Endothelial cell of umbilical vein (primary cell): ENCODE measurements around the gene KCNIP1. TPM values are rescaled to one million over a fixed set of nuclear protein-coding genes. Genes with fewer than 3 reads are reported as not detected.

ENCODE experiments used
- BruUV-seq: library from RNA; stranded (reverse); fragments of 400-500 nt; replicated peaks from 2 replicates; lab custom pipeline; 2021; lab: Mats Ljungman, UMichigan
- CTCF ChIA-PET: fragments of 300-600, 350-600 bp; sonication (Branson Sonifier 250); formaldehyde crosslinking; loops from one replicate; lab custom pipeline; 2021; ENCODE audit warnings: antibody characterized with exemption, inconsistent platforms; lab: Charles Lee
- POLR2A ChIA-PET: fragments of 300-600, 350-600 bp; sonication (Branson Sonifier 250); formaldehyde crosslinking; loops from one replicate; lab custom pipeline; 2021; ENCODE audit warnings: antibody characterized with exemption, inconsistent platforms; lab: Charles Lee
- DNase-seq: peaks from one replicate; pipeline ENCODE4 v3.0.0-alpha.2; 2011; ENCODE audit warnings: low read depth, low spot score
- FAIRE-seq: peaks from 2 replicates; lab custom pipeline; 2011; peaks lifted over from hg19 to GRCh38; lab: Jason Lieb, UNC
- H2AFZ ChIP-seq: 2 replicates; pipeline ENCODE4 v1.6.0; 2012; ENCODE audit warnings: low read depth, low read length, control low read depth, inconsistent platforms
- H3K27ac ChIP-seq: 2 replicates; pipeline ENCODE4 v1.5.1; 2011; ENCODE audit warnings: low read depth, mild to moderate bottlenecking, control low read depth, low read length, moderate library complexity; ENCODE audit not compliant: insufficient read depth
- H3K27me3 ChIP-seq, 2 experiments: 2 replicates each; pipeline versions ENCODE4 v1.6.0 to v1.6.1; 2011; ENCODE audit warnings: low read length in 2 of 2, mixed read lengths in 1 of 2; ENCODE audit not compliant: control insufficient read depth in 2 of 2, insufficient read depth in 2 of 2
- H3K36me3 ChIP-seq, 2 experiments: 2 replicates in 1 of 2; 3 replicates in 1 of 2; pipeline ENCODE4 v1.5.1; 2011; ENCODE audit warnings: low read length in 2 of 2, mild to moderate bottlenecking in 1 of 2, moderate library complexity in 1 of 2; ENCODE audit not compliant: control insufficient read depth in 2 of 2, insufficient read depth in 2 of 2; ENCODE audit errors: extremely low read depth in 1 of 2
- H3K4me1 ChIP-seq: 3 replicates; pipeline ENCODE4 v1.5.1; 2011; ENCODE audit warnings: mild to moderate bottlenecking, low read length; ENCODE audit not compliant: control insufficient read depth, insufficient read depth; ENCODE audit errors: extremely low read depth
- H3K4me2 ChIP-seq: 2 replicates; pipeline ENCODE4 v1.6.1; 2011; ENCODE audit warnings: low read length, control low read depth, mixed read lengths; ENCODE audit not compliant: insufficient read depth
- H3K4me3 ChIP-seq, 3 experiments: fragments of 200-600 bp in 1 of 3; sonication (generic), shearing (Covaris generic) in 1 of 3; replicated peaks in 1 of 3; 2 replicates each; pipeline ENCODE4 v1.5.1; 2011 to 2016; ENCODE audit warnings: control low read depth in 3 of 3, low read length in 3 of 3, mild to moderate bottlenecking in 2 of 3, inconsistent platforms in 1 of 3, low read depth in 1 of 3, moderate library complexity in 1 of 3; ENCODE audit not compliant: insufficient read depth in 1 of 3
- H3K79me2 ChIP-seq: 2 replicates; pipeline ENCODE4 v1.6.0; 2012; ENCODE audit warnings: low read length, inconsistent platforms; ENCODE audit not compliant: control insufficient read depth, insufficient read depth
- H3K9ac ChIP-seq: replicated peaks from 2 replicates; pipeline ENCODE3; 2011; ENCODE audit warnings: low read length, control low read depth; ENCODE audit not compliant: insufficient read depth; ENCODE audit errors: extremely low read depth
- H3K9me1 ChIP-seq: replicated peaks from 3 replicates; pipeline ENCODE4 v1.6.0; 2011; ENCODE audit warnings: mild to moderate bottlenecking, low read length; ENCODE audit not compliant: control insufficient read depth, insufficient read depth; ENCODE audit errors: extremely low read depth
- H3K9me3 ChIP-seq: replicated peaks from 2 replicates; pipeline ENCODE4 v1.5.1; 2012; ENCODE audit warnings: low read length, inconsistent platforms; ENCODE audit not compliant: control insufficient read depth, insufficient read depth
- H4K20me1 ChIP-seq: replicated peaks from 2 replicates; pipeline ENCODE3; 2011; ENCODE audit warnings: mild to moderate bottlenecking, low read length; ENCODE audit not compliant: control insufficient read depth, insufficient read depth; ENCODE audit errors: extremely low read depth
- EZH2 ChIP-seq: IDR thresholded peaks from 2 replicates; pipeline ENCODE4 v1.6.1; 2012; ENCODE audit warnings: borderline replicate concordance, low read depth, mild to moderate bottlenecking, moderate library complexity, low read length, inconsistent platforms; ENCODE audit not compliant: severe bottlenecking
- FOS ChIP-seq: IDR thresholded peaks from 2 replicates; pipeline ENCODE4 v1.6.1; 2011; ENCODE audit warnings: mild to moderate bottlenecking, low read length, moderate library complexity, borderline replicate concordance; ENCODE audit not compliant: insufficient read depth
- GATA2 ChIP-seq: IDR thresholded peaks from 2 replicates; pipeline ENCODE4 v1.7.0; 2011; ENCODE audit warnings: low read depth, mild to moderate bottlenecking, moderate library complexity, mixed read lengths, low read length; ENCODE audit not compliant: insufficient read length, insufficient read depth
- JUN ChIP-seq: IDR thresholded peaks from 2 replicates; pipeline ENCODE4 v1.6.1; 2011; ENCODE audit warnings: borderline replicate concordance, low read depth; ENCODE audit not compliant: insufficient read length, insufficient read depth
- MAX ChIP-seq: IDR thresholded peaks from 2 replicates; pipeline ENCODE4 v1.6.1; 2011; ENCODE audit not compliant: insufficient read depth, insufficient read length
- MYC ChIP-seq: IDR thresholded peaks from one replicate; pipeline ENCODE4 v1.6.1; 2011; ENCODE audit warnings: mild to moderate bottlenecking, low read depth, low read length
- POLR2A ChIP-seq: IDR thresholded peaks from 2 replicates; pipeline ENCODE4 v1.6.1; 2012; ENCODE audit warnings: low read depth, mild to moderate bottlenecking, control low read depth, low read length
- POLR2AphosphoS5 ChIP-seq: IDR thresholded peaks from 2 replicates; pipeline ENCODE4 v1.6.1; 2012; ENCODE audit warnings: low read depth, mild to moderate bottlenecking, control low read depth, low read length, moderate library complexity; ENCODE audit not compliant: insufficient read depth
- dilution Hi-C: fragments of 300-500 bp; cut with MboI; formaldehyde crosslinking; loops from one replicate; pipeline ENCODE4 v1.15.0; 2019; ENCODE audit warnings: low sequenced_read_pairs; ENCODE audit not compliant: extremely low pct_ligation_motif_present
- intact Hi-C: fragments of 100-400 bp; cut with micrococcal nuclease; formaldehyde crosslinking; loops from one replicate; pipeline ENCODE4 v1.10.0; 2022
- polyA plus RNA-seq, 4 experiments: library from polyadenylated mRNA; depleted of rRNA in 3 of 4; stranded (reverse) in 3 of 4; unstranded in 1 of 4; fragments of >200 nt; gene quantifications; 2 replicates each; pipeline versions ENCODE4 v1.2.1 to v1.2.3, GENCODE V29; 2011 to 2012; ENCODE audit warnings: missing spikeins in 1 of 4
- total RNA-seq: library from RNA; stranded (reverse); gene quantifications from 2 replicates; pipeline ENCODE4 v1.2.3, GENCODE V29; 2021
- TF ChIP-seq, protein P1 (sequence below), 2 donors: IDR thresholded peaks; 1 replicate in 1 of 2; 2 replicates in 1 of 2; pipeline ENCODE4 v1.5.1; 2011; ENCODE audit warnings: low read length in 2 of 2, mild to moderate bottlenecking in 2 of 2, moderate library complexity in 2 of 2, control low read depth in 1 of 2, inconsistent platforms in 1 of 2, low read depth in 1 of 2; ENCODE audit not compliant: insufficient read depth in 1 of 2; ENCODE audit errors: extremely low read depth in 1 of 2

The KCNIP1 gene
- total and polyA plus RNA-seq, 2 donors (not counting 3 experiments of a cell fraction or from before 2014, with no cell fraction given) = 0.15 TPM; not detected in 1

DNA sequence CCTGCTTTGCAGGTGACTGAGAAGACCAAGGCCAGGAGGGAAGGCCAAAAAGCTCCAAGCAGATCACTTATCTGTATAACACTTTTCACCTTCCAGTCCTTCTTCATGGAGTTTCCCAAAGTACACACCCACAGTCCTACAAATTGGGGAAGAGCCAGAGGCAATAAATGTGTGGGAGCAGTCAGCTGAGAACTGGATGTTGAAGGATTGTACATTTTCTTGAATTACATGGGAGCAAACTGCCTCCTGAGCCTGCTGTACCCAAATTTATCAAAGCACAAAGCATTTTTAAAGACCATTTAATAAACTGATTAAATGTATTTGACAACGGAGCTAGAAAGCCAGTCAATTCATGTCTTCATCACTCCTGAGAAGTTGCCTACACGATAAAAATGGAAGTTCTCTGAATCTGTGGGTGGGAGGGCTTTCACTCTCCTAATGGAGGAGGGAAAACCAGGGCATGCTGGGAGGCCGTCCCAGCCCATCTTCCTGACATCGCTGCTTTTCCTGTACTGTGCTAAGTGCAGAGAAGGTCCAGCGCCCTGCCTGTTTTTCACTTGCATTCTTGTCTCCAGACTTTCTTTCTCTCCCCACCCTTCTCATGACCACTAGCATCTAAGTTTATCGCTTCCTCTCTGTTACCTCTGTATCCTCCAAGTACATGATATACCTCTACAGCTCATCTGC, 79.0 kb downstream of the KCNIP1 start:
- CTCF ChIA-PET = interaction anchor here (1.0 to 1.2 kb wide), 2 partner anchors 9 to 148 kb away, joined by 3 to 4 read pairs; no protein-coding TSS in a partner anchor
- intact Hi-C loops = no loop called here
- no peaks in the 10 kb centered on the region for H4K20me1 ChIP-seq

DNA sequence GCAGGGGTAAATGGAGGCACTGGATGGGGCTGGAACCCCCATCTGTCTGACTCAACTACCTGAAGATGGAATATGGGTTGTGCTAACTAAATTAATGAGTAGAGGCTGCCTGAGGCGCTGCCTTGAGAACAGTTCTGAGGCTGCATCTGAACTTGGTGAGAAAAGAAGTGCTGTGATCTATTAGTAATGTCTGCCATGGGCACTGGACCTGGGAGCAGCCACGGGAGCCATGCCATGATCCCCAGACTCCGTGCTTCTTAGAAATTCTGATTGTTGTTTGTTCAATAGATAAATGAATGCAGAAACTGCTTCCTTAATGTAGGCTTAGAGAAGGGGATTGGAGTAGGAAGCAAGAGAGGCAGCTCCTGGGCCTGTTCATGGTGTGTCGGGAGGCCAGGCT, 80.2 kb downstream of the KCNIP1 start:
- no peak overlapping the region for H3K27ac ChIP-seq
- no peaks in the 10 kb centered on the region for H3K9me1 ChIP-seq
- intact Hi-C loops (no loop called here), dilution Hi-C loops (no loop called here)
- BruUV-seq = no TSS peak
- CTCF ChIA-PET = interaction anchor here (1.2 kb wide), 2 partner anchors 8 to 10 kb away, joined by 3 to 4 read pairs; no protein-coding TSS in a partner anchor
- no peak overlapping the region for H3K4me2 ChIP-seq
- DNase-seq (no peak), FAIRE-seq (no peak)
- no peaks in the 10 kb centered on the region for H3K4me1 ChIP-seq
- H3K36me3 ChIP-seq = no peaks in the 10 kb centered on the region
- no peaks in the 10 kb centered on the region for H3K79me2 ChIP-seq
- no peaks in the 10 kb centered on the region for H3K9me3 ChIP-seq
- TF ChIP-seq GATA2 (no peak), EZH2 (no peak), POLR2AphosphoS5 (no peak), MYC (no peak), MAX (no peak), POLR2A (no peak), JUN (no peak)
- TF ChIP-seq, protein P1, sequence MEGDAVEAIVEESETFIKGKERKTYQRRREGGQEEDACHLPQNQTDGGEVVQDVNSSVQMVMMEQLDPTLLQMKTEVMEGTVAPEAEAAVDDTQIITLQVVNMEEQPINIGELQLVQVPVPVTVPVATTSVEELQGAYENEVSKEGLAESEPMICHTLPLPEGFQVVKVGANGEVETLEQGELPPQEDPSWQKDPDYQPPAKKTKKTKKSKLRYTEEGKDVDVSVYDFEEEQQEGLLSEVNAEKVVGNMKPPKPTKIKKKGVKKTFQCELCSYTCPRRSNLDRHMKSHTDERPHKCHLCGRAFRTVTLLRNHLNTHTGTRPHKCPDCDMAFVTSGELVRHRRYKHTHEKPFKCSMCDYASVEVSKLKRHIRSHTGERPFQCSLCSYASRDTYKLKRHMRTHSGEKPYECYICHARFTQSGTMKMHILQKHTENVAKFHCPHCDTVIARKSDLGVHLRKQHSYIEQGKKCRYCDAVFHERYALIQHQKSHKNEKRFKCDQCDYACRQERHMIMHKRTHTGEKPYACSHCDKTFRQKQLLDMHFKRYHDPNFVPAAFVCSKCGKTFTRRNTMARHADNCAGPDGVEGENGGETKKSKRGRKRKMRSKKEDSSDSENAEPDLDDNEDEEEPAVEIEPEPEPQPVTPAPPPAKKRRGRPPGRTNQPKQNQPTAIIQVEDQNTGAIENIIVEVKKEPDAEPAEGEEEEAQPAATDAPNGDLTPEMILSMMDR (IDR thresholded peaks at IDR 0.05; ENCODE audit: extremely low read depth in 1 of 2, insufficient read depth in 1 of 2, low read depth in 1 of 2, low read length in 2 of 2) = no peak
- no peak overlapping the region for H3K4me3 ChIP-seq
- no peak overlapping the region for H3K9ac ChIP-seq
- POLR2A ChIA-PET = no interaction called here
- no peak overlapping the region for H2AFZ ChIP-seq
- H4K20me1 ChIP-seq = no peaks in the 10 kb centered on the region
- no peaks in the 10 kb centered on the region for H3K27me3 ChIP-seq

More for the DNA sequence above, 79.0 kb downstream of the KCNIP1 start:
- TF ChIP-seq POLR2AphosphoS5 = no peak
- TF ChIP-seq FOS = no peak
- no peaks in the 10 kb centered on the region for H3K27me3 ChIP-seq
- no peaks in the 10 kb centered on the region for H3K9me1 ChIP-seq
- no peak for FAIRE-seq
- no peaks in the 10 kb centered on the region for H3K36me3 ChIP-seq
- no peak overlapping the region for H3K4me3 ChIP-seq
- no peak overlapping the region for H2AFZ ChIP-seq
- no peak overlapping the region for H3K27ac ChIP-seq
- POLR2A ChIA-PET = no interaction called here
- BruUV-seq = no TSS peak
- no peaks in the 10 kb centered on the region for H3K79me2 ChIP-seq
- no peak overlapping the region for H3K9ac ChIP-seq
- dilution Hi-C loops = no loop called here
- no peak for DNase-seq
- H3K9me3 ChIP-seq = no peaks in the 10 kb centered on the region
- H3K4me1 ChIP-seq = no peaks in the 10 kb centered on the region
- no peak overlapping the region for H3K4me2 ChIP-seq
